Measurements from ENCODE around the gene TMEM14C.

TMEM14C gene

DNA sequence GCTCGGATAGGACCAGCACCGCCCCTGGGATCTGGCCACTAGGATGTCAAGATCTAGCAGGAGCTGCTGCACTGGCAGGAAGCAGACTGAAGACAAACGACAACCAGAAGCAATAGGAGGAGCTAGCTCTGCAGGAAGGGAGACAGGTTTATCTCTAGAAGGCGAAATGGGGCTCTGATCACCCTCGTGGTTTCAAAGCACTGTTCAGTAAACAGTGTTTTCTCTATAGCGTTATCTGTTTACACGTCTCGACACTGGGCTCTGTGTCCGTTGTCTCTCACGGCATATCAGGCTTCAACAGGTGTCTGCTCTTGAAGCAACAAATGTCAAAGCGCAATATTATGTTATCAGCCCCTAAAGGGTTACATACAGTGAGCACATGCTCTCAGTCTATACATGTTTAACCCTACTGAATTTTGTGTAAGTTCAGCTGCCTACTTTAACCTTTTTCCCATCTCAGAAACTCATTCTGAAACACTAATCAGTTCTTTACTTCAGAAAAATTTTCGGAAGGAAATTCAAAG lies 48.6 kb downstream of the TMEM14C start:
- DNase-seq = no peak

DNA sequence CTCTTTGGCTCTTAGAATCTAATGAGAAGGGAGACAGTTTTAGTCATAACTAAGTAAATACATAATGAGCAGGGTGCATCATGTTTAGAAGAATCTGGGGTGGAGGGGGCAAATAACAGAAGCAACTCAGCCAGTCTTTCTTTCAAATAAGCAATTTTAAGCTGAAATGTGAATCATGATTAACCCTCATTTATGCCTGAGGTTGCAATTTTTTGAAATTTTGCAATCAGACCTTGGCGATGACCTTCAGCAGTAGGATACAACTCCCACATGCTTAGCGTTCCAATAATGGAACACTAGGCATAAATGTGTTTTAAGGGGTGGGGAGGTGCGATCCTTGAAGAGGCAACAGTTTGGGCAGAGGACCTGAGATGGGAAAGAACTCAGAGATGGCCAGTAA lies 55.4 kb downstream of the TMEM14C start:
- DNase-seq = no peak

GRCh38 chr6:10779076-10779475 lies 56.2 kb downstream of the TMEM14C start:
- DNase-seq = no peak
